A673 (cell line): Measurements from ENCODE around the gene PRH1.

Experiments
- CTCF ChIP-seq: fragments of 300-800, 200-600 bp; sonication (generic); conservative IDR thresholded peaks from 2 replicates; pipeline ENCODE4 v1.5.1; 2017; ENCODE audit warnings: low read depth, mild to moderate bottlenecking, antibody characterized with exemption, low read length, moderate library complexity, mixed read lengths
- EZH2 ChIP-seq: fragments of 200-600 bp; sonication (generic); IDR thresholded peaks from 2 replicates; pipeline ENCODE4 v1.6.1; 2017; ENCODE audit warnings: borderline replicate concordance, low read depth, mild to moderate bottlenecking, mixed read lengths, antibody characterized with exemption, low read length; ENCODE audit not compliant: poor library complexity, severe bottlenecking

DNA sequence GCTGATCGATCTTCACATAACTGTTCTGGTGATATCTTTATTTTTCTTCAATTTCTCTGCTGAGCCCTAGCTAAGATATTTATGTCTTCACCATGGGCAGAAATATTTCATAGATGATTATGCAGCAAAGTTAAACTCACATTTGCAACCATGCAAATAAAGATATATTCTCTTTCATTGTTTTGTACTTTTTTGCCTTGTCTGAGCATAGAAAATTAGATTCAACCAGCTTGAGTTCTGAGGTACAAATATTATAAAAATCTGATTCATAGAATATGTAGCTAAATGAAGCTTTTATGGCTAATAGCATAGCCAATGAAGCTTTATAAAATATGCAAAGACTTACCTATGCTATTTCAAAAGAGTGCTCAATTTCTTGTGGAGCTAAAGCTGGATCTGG, 25.4 kb upstream of the PRH1 start, which contains the start of gene TAS2R13:
- TF ChIP-seq CTCF (no peak), EZH2 (no peak)
